ENCODE measurements around the gene RAB26.
"Not testable (repeated sequence)": the region's sequence is repeated elsewhere in the genome, so short reads cannot be mapped to it uniquely, and the experiment has no call there.

RAB26 gene, protein sequence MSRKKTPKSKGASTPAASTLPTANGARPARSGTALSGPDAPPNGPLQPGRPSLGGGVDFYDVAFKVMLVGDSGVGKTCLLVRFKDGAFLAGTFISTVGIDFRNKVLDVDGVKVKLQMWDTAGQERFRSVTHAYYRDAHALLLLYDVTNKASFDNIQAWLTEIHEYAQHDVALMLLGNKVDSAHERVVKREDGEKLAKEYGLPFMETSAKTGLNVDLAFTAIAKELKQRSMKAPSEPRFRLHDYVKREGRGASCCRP

DNA sequence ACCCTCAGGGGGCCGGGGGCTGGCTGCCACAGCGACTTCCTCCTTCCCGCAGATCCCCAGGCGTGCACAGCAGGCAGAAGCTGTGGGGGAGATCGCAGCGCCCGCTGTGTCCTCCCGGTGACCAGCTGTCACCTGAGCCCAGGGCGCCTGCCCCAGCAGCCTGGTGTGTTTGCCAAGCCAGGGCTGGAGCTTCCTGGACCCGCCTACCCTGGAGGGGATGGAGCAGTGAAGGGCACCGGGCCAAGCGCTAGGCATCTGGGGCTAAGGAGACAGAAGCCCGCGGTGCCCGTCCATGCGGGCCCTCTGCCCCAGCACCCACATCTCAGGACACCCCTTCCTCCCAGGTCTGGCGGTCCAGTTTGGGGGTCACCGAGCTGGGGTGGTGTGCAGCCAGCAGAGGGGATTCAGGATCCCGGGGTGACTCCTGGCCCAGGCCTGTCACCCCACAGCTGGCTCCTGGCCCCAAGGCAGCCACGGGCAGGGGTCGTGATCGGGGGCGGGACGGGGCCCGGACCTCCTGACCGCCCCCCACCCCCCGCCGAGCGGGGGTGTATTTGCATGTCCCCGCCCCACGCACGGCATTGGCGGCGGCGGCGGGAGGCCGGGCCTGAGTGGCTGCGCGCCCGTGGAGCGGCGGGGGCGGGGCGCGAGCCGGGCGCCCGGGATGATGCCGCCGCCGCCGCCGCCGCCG lies at the start of gene RAB26:
TSS of gene RAB26 (plus strand) at position 645 of the 691 bp plus-strand sequence. CDS start 159 bp downstream, outside the sequence.
- no peak for DNase-seq (ENCODE audit: low read depth, low spot score)

DNA sequence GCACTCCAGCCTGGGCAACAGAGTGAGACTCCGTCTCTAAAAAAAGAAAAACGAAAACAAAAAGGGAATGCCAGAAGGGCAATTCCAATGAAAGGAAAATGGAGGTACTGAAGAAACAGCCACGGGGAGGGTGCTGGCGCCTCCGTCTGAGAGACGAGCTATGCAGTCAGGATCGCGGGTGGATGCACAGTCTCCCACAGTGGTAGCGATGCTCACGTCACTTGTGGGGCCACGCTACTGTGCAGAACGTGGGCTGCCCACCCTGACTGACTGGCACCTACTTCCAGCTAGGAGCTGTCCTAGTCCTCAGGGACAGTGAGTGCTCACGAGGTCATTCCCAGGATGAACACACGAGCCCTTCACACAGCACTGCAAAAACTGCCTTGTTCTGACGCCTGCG lies 46.8 kb upstream of the RAB26 start:
- not testable (repeated sequence) for DNase-seq (ENCODE audit: low read depth, low spot score)

DNA sequence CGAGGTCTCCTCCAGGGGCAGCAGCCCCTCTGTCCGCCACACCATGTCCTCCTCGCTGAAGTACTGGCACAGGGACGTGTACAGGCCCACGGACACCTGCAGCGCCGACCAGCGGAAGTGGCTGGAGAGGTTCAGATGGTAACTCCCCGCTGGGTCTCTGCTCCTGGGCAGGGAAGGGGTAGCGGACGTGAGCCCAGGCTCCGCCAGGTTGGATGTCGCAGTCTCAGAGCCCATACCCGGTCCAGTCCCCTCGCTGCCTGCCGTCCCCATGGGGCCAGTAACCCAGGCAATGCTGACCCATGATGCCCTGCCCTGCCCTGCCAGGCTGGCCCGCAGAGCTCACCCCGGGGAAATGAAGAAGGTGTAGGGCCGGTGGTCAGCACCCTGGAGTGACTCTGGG lies 46.0 kb upstream of the RAB26 start:
- no peak for DNase-seq (ENCODE audit: low read depth, low spot score)

DNA sequence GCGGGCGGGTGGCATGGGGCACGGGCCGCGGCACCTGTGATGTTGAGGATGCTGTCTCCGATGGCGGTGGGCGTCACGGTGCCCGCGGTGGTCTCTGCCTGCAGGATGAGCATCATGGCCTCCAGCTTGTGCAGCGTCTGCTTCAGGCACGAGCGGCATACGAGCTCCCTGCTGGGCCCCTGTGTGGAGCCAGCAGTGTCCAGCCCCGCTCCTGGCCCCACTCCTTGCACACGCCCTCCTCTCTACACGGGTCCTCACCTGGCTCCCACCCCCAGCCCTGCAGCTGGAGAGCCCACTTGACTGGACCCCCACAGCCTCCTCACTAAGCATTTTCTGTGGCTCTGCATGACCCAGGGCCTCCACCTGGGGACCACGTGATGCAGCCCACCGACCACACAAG lies 44.0 kb upstream of the RAB26 start:
- not testable (repeated sequence) for DNase-seq (ENCODE audit: low read depth, low spot score)

DNA sequence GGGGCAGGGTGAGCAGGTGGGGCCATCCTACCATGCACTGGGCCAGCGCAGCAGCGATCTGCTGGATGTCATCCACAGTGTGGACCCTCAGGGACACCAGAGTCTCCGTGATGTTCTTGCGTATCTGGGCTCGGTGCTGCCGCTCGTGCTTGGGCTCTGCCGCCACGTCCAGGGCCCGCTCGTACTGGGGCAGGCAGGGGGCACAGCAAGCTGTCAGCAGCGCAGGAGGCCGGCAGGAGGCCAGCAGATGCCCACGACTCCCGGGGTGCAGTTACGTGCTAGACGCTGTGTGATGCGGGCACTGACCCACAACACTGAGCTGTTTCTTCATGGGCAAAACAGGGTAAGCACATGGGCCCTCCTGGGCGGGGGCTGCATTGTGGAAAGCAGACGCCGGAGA lies 43.1 kb upstream of the RAB26 start:
- DNase-seq (ENCODE audit: low read depth, low spot score), result not testable (repeated sequence)

DNA sequence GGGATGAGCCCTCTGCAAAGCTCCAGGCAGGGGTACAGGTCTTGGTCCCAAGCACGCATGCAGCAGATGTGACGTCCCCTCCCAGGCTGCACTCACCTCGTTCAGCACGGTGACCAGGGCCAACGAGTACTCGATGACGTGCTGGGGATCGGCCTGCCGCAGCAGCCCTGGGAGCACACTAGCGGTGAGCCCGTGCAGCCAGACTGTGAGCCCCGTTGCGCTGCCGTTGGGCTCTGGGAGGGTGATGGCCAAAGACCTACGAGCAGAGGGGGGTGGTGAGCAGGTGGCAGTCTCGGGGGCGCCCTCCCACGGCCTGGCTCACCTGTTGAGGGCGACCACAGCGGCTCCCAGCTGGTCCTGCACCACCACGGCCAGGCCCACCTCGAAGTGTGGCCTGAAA lies 42.7 kb upstream of the RAB26 start:
- not testable (repeated sequence) for DNase-seq (ENCODE audit: low read depth, low spot score)

DNA sequence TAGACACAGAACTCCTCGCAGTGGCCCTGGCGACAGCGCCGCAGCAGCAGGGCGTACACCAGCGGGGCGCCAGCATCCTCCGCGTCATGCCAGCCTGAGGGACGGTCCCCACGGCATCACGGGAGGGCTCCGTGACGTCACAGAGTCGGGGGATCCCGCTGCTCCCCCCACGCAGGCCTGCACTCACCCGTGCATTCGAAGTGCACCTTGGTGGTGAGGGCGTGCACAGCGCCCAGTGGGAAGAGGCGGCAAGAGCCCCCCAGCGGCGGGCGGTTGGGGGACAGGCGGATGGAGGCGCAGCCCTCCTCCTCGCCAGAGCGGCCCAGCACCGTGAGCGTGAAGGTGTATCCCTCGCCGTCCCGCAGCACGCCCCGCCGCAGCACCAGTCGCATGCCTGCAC lies 42.2 kb upstream of the RAB26 start:
- DNase-seq (ENCODE audit: low read depth, low spot score), result not testable (repeated sequence)

DNA sequence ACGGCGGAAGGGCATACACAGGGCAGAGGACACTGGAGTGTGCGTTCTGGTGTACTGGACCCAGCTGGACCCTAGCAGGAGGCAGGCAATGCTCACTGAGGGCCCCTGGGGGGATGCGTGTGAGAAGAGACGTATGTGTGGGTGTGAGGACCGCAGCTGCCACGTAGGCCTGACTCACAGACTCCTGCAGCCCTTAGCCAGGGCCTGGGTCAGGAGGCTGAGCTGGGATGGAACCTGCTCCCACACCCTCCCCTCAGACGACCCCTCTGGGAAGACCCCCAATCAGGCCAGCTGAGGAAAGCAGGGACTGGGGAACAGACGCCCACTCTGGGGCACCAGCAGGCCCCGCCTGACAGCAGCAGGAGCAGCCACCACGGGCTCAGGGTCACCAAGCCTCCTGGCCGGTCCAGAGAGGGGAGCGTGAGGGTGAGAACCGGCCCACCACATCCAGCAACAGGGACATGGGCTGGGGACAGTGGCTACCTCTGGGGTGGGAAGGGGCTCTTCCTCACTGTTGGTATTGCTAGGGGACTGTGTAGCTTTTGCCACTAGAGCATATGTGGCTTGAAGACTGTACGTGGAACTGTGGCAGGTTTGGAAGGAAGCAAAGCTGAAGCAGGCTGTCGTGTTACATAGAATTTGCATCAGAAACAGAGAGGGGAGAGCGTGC lies 41.2 kb upstream of the RAB26 start:
- DNase-seq (ENCODE audit: low read depth, low spot score), result not testable (repeated sequence)

DNA sequence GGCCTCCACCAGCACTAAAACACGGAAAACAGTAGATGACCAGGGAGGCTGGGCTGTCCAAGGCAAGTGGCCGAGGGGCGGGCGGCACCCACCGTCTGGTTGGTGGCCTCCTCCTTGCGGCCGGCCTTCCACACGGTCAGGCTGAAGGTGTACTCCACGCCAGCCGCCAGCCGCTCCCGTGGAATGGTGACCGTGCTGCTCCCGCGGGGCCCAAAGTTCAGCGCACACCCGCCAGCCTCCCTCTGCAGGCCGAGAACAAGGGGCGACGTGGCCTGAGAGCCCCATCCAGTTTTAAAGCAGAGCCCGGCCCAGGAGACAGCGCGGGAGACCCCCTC lies 40.7 kb upstream of the RAB26 start:
- not testable (repeated sequence) for DNase-seq (ENCODE audit: low read depth, low spot score)

DNA sequence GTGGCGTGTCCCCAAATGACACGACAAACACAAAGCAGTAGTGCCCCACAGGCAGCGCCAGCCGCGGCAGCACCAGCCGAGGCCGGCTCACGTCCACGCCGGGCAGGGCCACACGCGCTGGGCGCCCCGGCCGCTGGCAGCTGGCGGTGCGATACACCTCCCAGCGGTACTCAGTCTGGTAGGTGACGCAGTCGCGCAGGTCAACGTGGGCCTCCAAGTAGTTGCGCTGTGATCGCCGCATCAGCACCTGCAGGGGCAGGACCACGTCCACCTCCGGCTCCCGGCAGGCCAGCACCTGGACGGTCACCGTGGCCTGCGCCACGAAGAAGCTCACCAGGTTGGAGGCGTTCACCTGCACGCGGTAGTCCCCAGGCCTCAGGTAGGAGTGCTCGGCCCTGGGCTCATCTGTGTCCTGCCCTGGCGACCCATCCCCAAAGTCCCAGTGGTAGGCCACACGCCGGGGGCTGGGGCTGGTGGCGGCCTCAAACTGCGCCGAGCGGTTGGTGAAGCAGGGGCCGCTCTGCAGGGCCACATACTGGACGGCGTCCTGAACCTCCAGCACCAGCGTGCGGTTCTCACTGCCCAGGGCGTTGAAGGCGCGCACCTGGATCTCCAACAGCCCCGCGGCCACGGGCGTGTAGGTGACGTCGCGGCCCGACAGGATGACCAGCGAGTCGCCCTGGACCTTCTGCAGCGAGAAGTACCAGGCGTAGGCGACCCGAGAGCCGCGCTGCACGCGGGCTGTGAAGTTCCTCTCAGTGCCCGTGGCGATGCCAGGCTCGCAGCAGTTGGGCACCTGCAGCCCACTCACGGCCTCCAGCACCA lies 39.8 kb upstream of the RAB26 start:
- not testable (repeated sequence) for DNase-seq (ENCODE audit: low read depth, low spot score)

DNA sequence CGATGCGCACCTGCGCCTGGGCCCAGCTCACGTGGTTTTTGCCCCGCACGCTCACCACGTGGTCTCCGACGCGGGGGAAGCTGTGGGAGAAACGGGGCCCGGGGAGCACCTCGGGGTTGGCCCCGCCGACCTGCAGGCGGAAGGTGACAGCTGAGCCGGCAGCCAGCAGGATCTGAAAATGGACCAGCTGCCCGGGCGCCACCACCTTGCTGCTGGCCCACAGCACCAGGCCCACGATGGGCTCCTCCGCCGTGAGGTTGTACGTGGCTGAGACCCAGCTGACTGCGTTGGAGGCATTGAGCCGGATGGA lies 39.2 kb upstream of the RAB26 start:
- not testable (repeated sequence) for DNase-seq (ENCODE audit: low read depth, low spot score)

DNA sequence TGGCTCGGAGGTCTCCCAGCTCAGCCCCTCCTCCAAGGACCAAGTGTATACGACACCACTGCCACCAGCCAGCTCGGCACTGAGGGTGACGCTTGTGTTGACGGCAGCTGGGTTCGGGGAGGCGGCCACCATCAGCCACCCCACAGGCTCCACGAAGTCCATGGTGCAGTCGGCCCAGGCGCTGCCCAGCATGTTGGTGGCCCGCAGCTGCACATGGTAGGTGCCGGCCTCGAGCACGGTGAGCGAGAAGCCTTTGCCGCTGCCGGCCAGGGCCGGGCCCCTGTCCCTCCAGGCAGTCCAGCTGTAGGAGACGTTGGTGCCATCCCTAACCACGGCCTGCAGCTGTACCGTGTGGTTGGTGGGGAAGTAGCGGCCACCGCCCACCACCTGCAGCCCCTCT lies 38.6 kb upstream of the RAB26 start:
- not testable (repeated sequence) for DNase-seq (ENCODE audit: low read depth, low spot score)

DNA sequence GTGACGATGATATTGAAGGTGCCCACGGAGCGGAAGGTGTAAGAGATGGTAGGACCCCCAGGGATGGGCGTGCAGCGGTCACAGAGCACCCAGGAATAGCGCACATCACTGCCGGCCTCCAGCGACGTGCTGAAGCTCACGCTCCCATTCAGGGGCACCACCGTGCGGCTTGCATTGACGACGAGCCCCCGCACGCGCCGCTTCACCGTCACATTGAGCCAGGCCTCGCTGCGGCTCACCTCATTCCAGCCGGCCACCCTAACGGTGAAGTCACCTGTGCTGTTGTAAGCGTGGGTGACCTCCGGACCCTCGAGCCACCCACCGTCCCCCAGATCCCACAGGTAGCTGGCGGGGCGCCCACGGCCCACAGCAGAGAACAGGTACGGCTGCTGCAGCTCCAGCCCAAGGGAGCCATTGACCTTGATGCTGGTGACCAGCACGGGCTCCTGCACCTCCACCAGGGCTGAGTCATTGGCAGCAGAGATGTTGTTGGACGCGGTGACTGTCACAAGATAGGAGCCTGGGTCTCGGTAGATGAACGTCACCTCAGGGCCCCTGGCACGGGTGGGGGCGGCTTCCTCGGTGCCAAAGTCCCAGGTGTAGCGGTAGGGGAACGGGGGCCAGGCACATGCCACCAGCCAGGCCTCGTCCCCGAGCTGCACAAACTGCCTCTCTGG lies 38.0 kb upstream of the RAB26 start:
- DNase-seq (ENCODE audit: low read depth, low spot score), result not testable (repeated sequence)

DNA sequence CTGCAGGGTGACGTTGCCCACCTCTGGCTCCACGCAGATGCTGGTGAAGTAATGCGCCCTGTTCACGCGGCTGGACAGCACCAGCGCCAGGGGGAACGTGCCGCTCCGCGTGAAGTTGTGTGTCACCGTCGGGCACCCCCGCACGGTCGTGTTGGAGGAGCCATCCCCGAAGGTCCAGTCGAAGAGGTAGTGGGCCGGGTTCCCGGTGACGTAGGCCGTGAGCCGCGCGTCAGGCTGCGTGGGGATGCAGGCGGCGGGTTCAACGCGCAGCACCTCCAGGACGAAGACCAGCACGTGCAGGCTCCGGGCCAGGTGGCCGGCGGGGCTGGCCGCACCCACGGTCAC lies 37.4 kb upstream of the RAB26 start:
- not testable (repeated sequence) for DNase-seq (ENCODE audit: low read depth, low spot score)

DNA sequence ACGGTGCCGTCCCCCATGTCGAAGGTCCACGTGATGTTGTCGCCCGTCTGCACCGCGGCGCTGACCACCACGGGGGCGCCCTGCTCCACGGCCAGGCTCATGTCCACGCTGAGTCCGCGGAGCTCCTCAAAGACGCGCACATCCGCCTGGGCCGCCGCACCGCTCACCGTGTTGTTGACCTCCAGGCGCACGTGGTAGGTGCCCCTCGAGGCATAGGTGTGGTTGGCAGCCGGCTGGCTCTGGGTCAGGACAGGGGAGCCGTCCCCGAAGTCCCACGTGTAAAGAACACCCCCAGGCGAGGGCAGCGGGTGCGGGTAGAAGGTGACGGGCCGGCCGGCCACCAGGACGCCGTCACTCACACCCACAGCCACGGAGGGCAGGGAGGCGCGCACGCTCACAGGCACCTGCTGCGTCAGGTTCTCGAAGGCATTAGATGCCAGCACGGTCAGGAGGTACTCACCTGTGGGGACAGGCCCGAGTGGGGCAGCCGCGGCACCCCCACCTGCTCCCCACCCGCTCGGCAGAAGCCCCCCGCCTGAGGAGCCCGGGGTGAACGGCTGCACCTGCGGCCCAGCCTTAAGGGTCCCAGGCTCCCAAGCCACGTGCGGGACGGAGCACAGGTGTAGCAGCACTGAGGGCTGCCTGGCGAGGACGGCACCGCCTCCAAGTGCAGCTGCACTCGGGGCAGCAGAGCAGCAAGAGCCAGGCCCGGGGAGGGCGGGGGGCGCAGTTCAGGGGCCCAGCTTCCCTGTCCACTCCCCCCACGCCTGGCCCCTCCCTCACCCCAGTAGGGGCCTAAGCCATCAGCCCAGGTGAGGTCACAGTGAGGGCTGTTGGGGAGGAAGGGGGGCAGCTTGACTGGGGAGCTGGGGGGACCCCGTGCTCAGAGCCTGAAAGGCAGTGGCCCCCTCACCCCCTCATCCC lies 36.8 kb upstream of the RAB26 start:
- DNase-seq (ENCODE audit: low read depth, low spot score), result not testable (repeated sequence)

DNA sequence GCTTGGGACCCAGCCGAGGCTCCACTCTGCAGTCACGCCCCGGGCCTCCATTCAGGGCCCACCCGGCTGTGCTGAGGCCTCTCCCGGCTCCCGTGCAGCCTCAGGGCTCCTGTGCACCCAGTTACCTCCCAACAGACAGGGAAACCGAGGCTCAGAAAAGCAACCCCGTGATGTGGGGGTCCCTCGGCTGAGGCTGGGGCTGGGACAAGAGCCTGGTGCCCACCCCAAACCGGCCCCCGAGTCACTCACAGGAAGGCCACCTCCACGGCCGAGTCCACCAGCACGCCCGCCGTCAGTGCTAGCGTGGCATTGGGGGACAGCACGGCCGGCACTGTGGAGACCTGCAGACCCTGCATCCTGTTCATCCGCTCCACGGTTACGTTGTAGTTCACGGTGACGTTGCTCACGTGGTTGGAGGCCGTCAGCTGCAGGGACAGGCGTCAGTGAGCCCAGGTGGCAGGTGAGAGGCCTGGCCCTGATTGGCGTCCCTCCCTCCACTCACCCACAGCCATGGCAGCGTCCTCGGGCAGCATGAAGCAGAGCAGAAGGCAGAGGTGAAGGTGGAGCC lies 35.8 kb upstream of the RAB26 start:
- DNase-seq (ENCODE audit: low read depth, low spot score), result not testable (repeated sequence)

DNA sequence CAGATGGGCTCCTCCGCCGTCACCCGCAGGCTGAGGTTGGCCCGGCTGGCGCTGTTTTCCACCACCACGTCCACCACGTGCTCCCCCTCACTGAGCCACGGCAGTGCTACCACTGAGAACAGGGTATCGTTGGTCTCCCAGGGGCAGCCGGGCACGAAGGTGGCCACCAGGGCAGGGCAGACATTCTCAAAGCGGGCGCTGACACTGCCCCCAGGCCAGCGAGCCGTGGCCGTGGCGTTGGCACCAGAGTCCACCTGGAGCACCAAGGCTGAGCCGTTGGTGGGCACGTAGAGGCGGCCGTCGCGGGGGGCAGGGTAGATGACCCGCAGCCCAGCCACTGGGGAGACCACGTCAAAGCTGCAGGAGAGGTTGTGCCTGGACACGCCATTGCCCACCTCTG lies 34.2 kb upstream of the RAB26 start:
- not testable (repeated sequence) for DNase-seq (ENCODE audit: low read depth, low spot score)

DNA sequence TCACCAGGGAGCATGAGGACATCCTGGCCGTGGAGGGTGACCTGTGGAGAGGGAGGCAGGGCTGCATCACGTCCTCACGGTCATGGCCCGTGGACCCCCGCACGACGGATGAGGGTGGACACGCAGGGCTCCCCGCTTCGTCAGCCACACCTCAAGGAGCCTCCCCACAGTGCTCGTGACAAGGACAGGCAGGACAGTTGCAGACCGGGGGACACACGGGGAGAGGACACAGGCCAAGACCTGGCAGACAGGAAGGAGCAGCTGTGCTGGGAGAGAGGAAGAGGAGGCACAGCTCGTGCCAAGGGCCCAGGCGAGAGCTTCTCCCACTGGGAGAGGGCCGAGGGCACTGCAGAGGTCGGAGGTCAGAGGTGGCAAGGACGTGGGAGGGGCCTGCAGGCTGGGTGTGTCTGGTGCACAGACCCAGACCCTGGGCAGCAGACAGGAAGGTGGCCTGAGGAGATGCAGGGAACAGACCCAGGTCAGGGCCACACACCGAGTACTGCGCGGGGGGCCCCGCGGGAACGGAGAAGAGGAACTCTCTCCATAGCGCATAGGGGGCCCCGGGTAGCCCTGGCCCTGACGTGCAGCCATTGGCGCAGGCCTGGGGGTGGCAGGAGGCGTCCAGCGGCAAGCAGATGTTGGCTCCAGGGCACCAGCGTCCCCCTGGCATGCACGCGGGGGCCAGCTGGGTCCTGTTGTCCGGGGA lies 33.4 kb upstream of the RAB26 start:
- DNase-seq (ENCODE audit: low read depth, low spot score), result not testable (repeated sequence)

DNA sequence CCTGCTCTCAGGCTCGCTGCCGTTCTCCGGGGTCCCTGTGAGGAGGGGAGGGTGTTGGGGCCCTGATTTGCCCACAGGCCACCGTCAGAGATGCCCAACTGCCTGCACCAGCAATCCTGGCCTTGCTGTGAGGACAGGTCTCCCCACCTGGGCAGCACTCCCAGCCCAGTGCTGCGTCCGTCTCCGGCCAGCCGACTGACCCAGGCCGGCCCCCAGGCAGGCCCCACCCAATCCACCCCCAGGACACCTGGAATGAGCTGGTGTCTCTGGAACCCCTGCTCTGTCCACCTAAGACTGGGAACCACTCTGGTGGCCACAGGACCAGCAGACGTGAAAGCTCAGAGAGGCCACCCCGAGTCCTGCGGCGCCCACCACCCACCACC lies 32.8 kb upstream of the RAB26 start:
- DNase-seq (ENCODE audit: low read depth, low spot score), result no peak

DNA sequence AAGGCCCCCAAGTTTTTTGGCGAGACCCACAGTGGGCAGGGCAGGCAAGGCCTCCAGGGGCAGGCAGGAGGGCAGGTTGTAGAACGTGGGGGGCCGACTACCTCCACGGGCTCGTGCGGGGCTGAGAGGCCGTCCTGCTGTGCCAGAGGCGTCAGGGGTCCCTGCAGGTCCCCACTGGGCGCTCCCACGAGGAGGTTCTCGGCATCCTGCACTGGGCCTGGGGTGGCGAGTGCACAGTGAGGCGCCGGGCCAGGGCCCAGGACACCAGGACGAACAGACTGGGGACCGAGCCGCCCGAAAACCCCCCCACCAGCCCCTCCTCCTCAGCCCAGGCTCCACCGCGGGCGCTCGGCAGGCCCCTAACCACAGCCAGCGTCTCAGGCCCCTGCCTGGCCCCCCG lies 32.0 kb upstream of the RAB26 start:
- not testable (repeated sequence) for DNase-seq (ENCODE audit: low read depth, low spot score)

All from brain pericyte (primary cell).